CD4-positive, alpha-beta T cell treated with Interleukin-4 for 1 hour (primary cell): ENCODE measurements around the gene RAP1GAP.

Experiments used
- DNase-seq, 2 donors: peaks; one replicate each; pipeline ENCODE4 v3.0.0-alpha.2; 2020 to 2022

Gene RAP1GAP

DNA sequence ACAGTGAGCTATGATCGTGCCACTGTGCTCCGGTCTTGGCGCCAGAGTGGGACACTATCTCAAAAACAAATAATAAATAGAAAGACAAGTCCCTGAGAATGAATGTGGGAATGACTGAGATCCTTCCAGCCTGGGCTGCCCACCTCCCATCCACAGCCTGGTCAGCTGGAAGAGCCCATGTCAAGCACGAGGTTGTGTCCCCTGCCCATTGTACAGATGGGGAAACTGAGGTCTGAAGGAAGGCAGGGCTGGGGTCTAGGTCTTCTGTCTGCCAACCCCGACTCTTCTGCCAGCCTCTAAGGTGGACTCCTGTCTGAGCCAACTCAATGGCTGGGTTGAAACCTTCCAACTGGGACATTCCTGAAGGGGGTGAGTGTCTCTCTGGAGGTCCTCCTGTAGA, 79.5 kb downstream of the RAP1GAP start:
- no peak for DNase-seq

DNA sequence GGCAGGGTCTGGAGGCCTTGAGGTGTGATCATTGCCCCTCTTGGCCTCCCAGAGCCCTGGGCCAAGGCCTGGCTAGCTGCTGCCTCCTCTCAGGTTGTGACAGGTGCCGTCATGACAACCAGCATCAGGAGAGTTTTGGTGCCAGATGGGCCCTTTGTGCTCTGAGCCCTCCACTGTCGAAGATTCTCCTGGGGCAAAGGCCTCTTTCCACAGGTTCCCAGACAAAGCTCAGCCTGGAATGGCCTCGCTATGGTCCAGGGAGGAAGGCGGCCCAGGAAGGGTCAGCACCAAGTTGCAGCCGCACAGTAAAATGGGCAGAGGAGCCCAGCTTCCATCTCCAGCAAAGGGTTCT, 81.6 kb downstream of the RAP1GAP start:
- no peak for DNase-seq

- no peak for DNase-seq
Observed at GRCh38 chr1:21586846-21587601, 82.1 kb downstream of the RAP1GAP start.

GRCh38 chr1:21586222-21586621, 82.9 kb downstream of the RAP1GAP start:
- no peak for DNase-seq

DNA sequence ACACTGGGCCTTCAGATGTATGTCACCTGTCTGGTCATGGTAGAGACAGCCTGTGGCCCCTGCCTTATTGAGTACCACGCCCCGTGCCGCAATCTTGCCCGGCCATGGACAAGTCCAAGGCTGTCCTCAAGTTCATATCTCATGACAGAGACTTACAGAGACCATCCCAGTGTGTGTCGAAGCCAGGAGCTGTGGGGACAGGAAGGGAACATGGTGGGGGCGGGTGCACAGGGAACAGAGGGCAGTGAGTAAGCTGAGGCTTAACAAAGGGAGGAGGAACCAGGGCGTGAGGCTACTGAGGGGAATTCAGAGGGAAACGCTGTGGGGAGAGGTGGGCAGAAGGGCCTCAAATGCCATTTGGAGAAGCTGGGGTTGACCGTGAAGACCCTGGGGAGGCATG, 84.1 kb downstream of the RAP1GAP start:
- DNase-seq: no peak

GRCh38 chr1:21584096-21584495, 85.1 kb downstream of the RAP1GAP start:
- DNase-seq: no peak

- no peak for DNase-seq
Observed at GRCh38 chr1:21579791-21580190, 89.4 kb downstream of the RAP1GAP start.

DNA sequence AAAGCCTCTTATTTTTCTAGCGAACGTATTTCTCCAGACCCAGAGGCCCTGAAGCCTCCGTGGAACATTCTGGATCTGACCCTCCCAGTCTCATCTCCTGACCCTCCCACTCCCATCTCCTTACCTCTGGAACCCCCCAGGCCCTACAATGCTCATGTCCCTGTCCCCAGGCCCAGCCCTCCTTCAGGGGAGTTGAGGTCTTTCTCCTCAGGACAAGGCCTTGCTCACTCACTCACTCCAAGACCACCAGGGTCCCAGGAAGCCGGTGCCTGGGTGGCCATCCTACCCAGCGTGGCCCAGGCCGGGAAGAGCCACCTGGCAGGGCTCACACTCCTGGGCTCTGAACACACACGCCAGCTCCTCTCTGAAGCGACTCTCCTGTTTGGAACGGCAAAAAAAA, 91.2 kb downstream of the RAP1GAP start:
- DNase-seq: no peak

GRCh38 chr1:21577324-21577723, 91.8 kb downstream of the RAP1GAP start:
- no peak for DNase-seq

- no peak for DNase-seq
Observed at GRCh38 chr1:21576798-21577187, 92.4 kb downstream of the RAP1GAP start.

DNA sequence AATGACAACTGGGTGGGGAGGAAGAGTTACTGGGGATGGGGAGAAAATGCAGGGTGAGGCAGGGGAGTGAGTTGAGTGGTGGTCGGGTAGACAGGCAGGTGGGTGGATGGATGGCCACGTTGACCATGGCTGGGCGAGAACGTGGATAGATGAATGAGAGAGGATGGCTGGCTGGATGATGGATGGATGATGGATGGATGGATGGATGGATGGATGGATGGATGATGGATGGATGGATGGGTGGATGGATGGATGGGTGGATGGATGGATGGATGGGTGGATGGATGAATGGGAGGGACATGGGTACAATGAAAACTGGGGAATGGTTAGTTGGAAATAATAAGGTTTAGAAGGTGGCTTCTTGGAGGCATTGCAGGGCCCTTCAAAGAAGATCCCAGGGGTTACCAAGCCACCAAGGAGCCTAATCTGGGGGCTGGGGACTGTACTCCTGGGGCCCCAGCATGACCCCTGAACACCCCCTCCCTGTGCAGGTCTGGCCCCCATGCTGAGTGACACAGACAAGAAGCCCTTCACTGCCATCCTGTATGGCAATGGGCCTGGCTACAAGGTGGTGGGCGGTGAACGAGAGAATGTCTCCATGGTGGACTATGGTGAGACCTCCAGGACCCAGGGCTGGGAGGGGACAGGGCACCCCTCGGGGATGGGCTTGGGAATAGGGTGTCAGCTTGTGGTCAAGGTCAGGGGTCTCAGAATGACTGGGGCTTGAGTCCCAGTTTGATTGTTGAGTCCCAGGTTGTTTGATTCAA, 92.9 kb downstream of the RAP1GAP start:
- no peak for DNase-seq

- no peak for DNase-seq
Observed at GRCh38 chr1:21575351-21575942, 93.7 kb downstream of the RAP1GAP start.

DNA sequence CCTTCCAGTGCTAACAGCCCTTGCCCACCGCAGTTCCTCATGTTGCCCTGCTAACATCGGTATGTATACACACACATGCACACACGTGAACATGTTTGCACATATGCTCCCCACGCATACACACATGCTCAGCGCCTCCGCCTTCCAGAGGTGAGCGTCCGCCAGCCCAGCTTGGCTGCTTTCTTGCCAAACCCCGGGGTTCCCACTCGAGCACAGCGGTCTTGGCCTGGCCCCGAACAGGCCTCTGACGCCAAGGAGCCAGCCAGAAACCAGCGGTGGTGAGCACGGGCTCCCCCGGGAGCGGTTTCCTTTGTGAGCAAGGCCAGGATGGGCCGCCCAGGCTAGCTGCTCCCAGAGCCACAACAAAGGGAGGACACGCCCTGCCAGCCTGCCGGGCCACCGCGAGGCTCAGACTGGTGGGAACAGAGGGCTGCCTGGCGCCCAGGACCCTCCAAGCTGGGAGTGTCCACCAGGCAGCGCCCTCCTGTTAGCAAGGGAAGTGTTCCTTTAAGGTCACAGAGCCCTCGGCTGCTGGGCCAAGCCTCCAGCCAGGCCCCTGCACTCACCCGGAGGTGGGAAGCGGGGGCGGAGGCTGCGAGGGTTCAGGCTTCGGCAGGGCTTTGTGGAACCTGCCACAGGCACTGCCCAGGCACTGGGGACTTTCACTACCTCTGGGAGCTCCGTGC, 94.5 kb downstream of the RAP1GAP start:
- DNase-seq: no peak

DNA sequence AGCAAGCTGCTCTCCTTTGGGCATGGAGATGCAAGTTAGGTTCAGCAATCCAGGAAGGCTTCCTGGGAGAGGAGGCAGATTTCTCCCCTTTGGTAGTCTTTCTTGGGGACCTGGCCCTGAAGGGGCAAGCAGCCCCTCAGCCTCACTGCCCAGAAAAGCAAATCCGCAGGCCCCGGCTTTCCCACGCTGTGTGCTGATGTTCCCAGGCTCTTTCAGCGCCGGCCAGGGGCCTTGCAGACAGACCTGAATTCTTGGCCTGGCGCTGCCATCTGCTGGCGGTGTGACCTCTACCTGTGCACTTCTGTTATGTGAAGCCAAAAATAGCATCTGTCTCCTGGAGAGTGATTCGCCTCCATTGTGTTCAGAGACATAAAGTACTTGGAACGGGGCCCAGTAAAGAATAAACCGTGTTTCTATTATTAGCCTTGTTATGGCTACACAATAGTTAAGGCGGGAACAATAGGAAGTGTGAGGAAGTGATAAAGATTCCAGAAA, 95.1 kb downstream of the RAP1GAP start:
- DNase-seq: no peak

GRCh38 chr1:21573475-21573874, 95.7 kb downstream of the RAP1GAP start:
- no peak for DNase-seq

DNA sequence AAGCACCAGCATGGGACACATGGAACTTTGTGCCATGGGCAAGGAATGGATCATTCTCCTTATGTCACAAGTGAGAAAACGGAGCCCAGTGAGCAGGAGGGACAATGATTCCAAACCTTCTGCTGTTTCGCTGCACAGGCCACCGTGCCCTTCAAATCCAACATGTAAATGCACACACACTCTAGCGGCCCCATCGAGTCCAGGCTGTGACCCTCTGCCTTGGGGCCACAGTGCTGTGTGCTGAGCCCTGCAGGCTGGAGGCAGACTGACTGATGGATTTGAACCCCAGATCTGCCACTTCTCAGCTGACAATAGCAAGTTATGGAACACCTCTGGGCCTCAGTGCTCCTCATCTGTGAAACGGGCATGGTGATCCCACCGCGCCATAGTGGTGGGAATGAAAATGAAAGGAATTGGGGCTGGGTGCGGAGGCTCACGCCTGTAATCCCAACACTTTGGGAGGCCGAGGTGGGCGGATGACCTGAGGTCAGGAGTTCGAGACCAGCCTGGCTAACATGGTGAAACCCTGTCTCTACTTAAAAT, 96.4 kb downstream of the RAP1GAP start:
- DNase-seq: no peak

GRCh38 chr1:21572221-21572620, 96.9 kb downstream of the RAP1GAP start:
- DNase-seq: no peak

GRCh38 chr1:21570885-21571284, 98.3 kb downstream of the RAP1GAP start:
- no peak for DNase-seq

DNA sequence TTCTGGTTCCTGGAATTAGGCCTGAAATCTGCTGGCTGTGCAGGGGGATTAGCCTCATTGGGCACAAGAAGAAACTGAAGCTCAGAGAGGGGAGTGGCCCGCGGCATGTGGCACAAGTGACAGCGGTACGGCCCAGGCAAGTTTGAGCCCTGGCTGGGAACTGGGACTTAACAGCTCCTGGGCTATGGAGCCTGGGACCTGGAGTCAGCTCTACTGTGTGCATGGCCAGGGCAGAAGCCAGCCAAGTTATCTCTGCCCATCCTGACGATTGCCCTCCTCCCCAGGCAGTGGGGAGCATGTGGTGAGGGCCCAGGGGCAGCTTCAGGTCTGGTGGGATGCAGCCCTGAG, 98.7 kb downstream of the RAP1GAP start:
- DNase-seq: no peak

- DNase-seq: no peak
Observed at GRCh38 chr1:21569820-21570527, 99.2 kb downstream of the RAP1GAP start.

GRCh38 chr1:21568809-21569385, 100.3 kb downstream of the RAP1GAP start:
- no peak for DNase-seq
